ENCODE measurements around the gene FTL. TPM values are rescaled to one million over a fixed set of nuclear protein-coding genes. Genes with fewer than 3 reads are reported as not detected.

Gene FTL
- total RNA-seq, 1 donor from 2014 or later, result 888 TPM

- Mint-ChIP-seq H3K9me3 (no peaks in the 10 kb centered on the region), H3K4me1 (peaks cover 24% of the 10 kb centered on the region), H3K36me3 (ENCODE audit: low read depth) (peaks cover 21% of the 10 kb centered on the region), H3K27me3 (no peaks in the 10 kb centered on the region), H3K27ac (no peak overlapping the region), H3K4me3 (no peak overlapping the region)
- intact Hi-C loops (cut with micrococcal nuclease), result no loop called here
- ChIA-PET POLR2A (interaction anchor here (0.5 to 4.0 kb wide), 6 partner anchors 12 to 140 kb away, joined by 3 to 43 read pairs (median 4); partner anchors contain the start of genes FTL and PPP1R15A), CTCF (no interaction called here)
- no peak for ATAC-seq (ENCODE audit: low read depth)
- no peak for TF ChIP-seq CTCF (IDR thresholded peaks at IDR 0.05)
- no peak for DNase-seq
These were observed 12.0 kb upstream of the FTL start for GRCh38 chr19:48953141-48953540.

GRCh38 chr19:48953990-48954594, 11.0 kb upstream of the FTL start:
- ATAC-seq (ENCODE audit: low read depth) (no peak), DNase-seq (no peak)
- intact Hi-C loops (cut with micrococcal nuclease), result loop anchor here (1.0 to 2.0 kb wide), 4 partner anchors 11 to 54 kb away; partner anchors contain the start of genes DHDH, FTL, GYS1 and NUCB1
- no peak for TF ChIP-seq CTCF (IDR thresholded peaks at IDR 0.05)
- Mint-ChIP-seq H3K27me3 (no peaks in the 10 kb centered on the region), H3K4me1 (peaks cover 26% of the 10 kb centered on the region), H3K27ac (peak overlapping the region; percentile 87), H3K36me3 (ENCODE audit: low read depth) (peaks cover 23% of the 10 kb centered on the region), H3K9me3 (no peaks in the 10 kb centered on the region), H3K4me3 (peak overlapping the region; percentile 91)
- ChIA-PET POLR2A (interaction anchor here (0.6 to 4.0 kb wide), 8 partner anchors 8 to 115 kb away, joined by 3 to 43 read pairs (median 8); partner anchors contain the start of genes FTL, PPP1R15A and RUVBL2), CTCF (interaction anchor here (1.1 to 1.7 kb wide), 2 partner anchors 17 to 20 kb away, joined by 3 to 6 read pairs; no protein-coding TSS in a partner anchor)

GRCh38 chr19:48954595-48955307, 10.4 kb upstream of the FTL start, which contains the start of gene BAX:
Gene BAX, plus strand, starts transcription at chr19:48954875. Its CDS starts 54 bp downstream, at chr19:48954929.
- no peak for TF ChIP-seq CTCF (IDR thresholded peaks at IDR 0.05)
- peaks cover 23% of the 10 kb centered on the region for H3K36me3 Mint-ChIP-seq (ENCODE audit: low read depth)
- DNase-seq, result peak; percentile 93
- POLR2A ChIA-PET, result interaction anchor here (0.6 to 4.0 kb wide), 10 partner anchors 8 to 116 kb away, joined by 3 to 43 read pairs (median 8); partner anchors contain the start of genes FTL, NUCB1, PPP1R15A and RUVBL2
- H3K27ac Mint-ChIP-seq, result peak within 1 kb of the TSS; percentile 87
- H3K4me1 Mint-ChIP-seq, result peaks cover 26% of the 10 kb centered on the region
- peak within 1 kb of the TSS; percentile 91 for H3K4me3 Mint-ChIP-seq
- no peaks in the 10 kb centered on the region for H3K9me3 Mint-ChIP-seq
- no peaks in the 10 kb centered on the region for H3K27me3 Mint-ChIP-seq
- intact Hi-C loops (cut with micrococcal nuclease), result loop anchor here (1.0 to 2.0 kb wide), 4 partner anchors 11 to 54 kb away; partner anchors contain the start of genes DHDH, FTL, GYS1 and NUCB1
- CTCF ChIA-PET, result interaction anchor here (1.1 to 1.7 kb wide), 2 partner anchors 16 to 19 kb away, joined by 3 to 6 read pairs; no protein-coding TSS in a partner anchor
- peak; percentile 89 for ATAC-seq (ENCODE audit: low read depth)

GRCh38 chr19:48955308-48955958, 9.7 kb upstream of the FTL start:
- DNase-seq, result no peak
- TF ChIP-seq CTCF (IDR thresholded peaks at IDR 0.05), result no peak
- peak overlapping the region; percentile 91 for H3K4me3 Mint-ChIP-seq
- ATAC-seq (ENCODE audit: low read depth), result no peak
- H3K9me3 Mint-ChIP-seq, result no peaks in the 10 kb centered on the region
- H3K4me1 Mint-ChIP-seq, result peaks cover 26% of the 10 kb centered on the region
- H3K27me3 Mint-ChIP-seq, result no peaks in the 10 kb centered on the region
- intact Hi-C loops (cut with micrococcal nuclease), result loop anchor here (2.0 kb wide), 1 partner anchor 37 kb away; the partner anchor contains the start of genes GYS1 and RUVBL2
- ChIA-PET POLR2A (interaction anchor here (0.5 to 4.0 kb wide), 6 partner anchors 10 to 467 kb away, joined by 3 to 43 read pairs (median 6); partner anchors contain the start of genes FTL, NUCB1, PPP1R15A and RUVBL2), CTCF (interaction anchor here (1.7 kb wide), 1 partner anchor 15 kb away, joined by 6 read pairs; no protein-coding TSS in a partner anchor)
- H3K27ac Mint-ChIP-seq, result peak overlapping the region; percentile 70
- H3K36me3 Mint-ChIP-seq (ENCODE audit: low read depth), result peaks cover 23% of the 10 kb centered on the region

Data from activated B cell treated with CpG ODN at 0.5 μM for 24 hours (primary cell).